Stimulated activated CD4-positive, alpha-beta T cell treated with anti-CD3 and anti-CD28 coated beads, TNF-alpha, amount 100 ng/mL, for 48 hours (primary cell): ENCODE measurements around the gene BORCS5.
"Not testable (repeated sequence)": the region's sequence is repeated elsewhere in the genome, so short reads cannot be mapped to it uniquely, and the experiment has no call there.

Experiments
- DNase-seq, 3 donors: peaks; one replicate each; pipeline ENCODE4 v3.0.0-alpha.2; 2020; ENCODE audit warnings: low read depth in 3 of 3

BORCS5 gene

GRCh38 chr12:12460935-12461922 is 104.4 kb downstream of the BORCS5 start:
- DNase-seq = no peak

GRCh38 chr12:12461923-12462315 is 105.0 kb downstream of the BORCS5 start:
- DNase-seq = no peak

GRCh38 chr12:12465522-12465921 is 108.6 kb downstream of the BORCS5 start:
- DNase-seq = no peak

- DNase-seq = no peak
Observed at GRCh38 chr12:12466157-12466556, 109.3 kb downstream of the BORCS5 start.

GRCh38 chr12:12467264-12467663 is 110.4 kb downstream of the BORCS5 start:
- peak in 1 of 3 donors; percentile 16 for DNase-seq

- peak in 1 of 3 donors; percentile 15 for DNase-seq
Observed at GRCh38 chr12:12467688-12468261, 110.9 kb downstream of the BORCS5 start.

GRCh38 chr12:12468575-12468974 is 111.7 kb downstream of the BORCS5 start:
- no peak for DNase-seq

- no peak for DNase-seq
Observed at GRCh38 chr12:12469386-12469785, 112.5 kb downstream of the BORCS5 start.

- no peak for DNase-seq
Observed at GRCh38 chr12:12470751-12471306, 114.0 kb downstream of the BORCS5 start.

GRCh38 chr12:12471982-12472961 is 115.4 kb downstream of the BORCS5 start:
- not testable (repeated sequence) for DNase-seq

- no peak for DNase-seq
Observed at GRCh38 chr12:12473223-12473622, 116.3 kb downstream of the BORCS5 start.

GRCh38 chr12:12474471-12474928 is 117.6 kb downstream of the BORCS5 start:
- peak in 1 of 3 donors; percentile 27 for DNase-seq

- peak in 1 of 3 donors; percentile 40 for DNase-seq
Observed at GRCh38 chr12:12474931-12475795, 118.3 kb downstream of the BORCS5 start.

GRCh38 chr12:12476857-12477531 is 120.1 kb downstream of the BORCS5 start:
- no peak for DNase-seq

GRCh38 chr12:12477532-12477890 is 120.6 kb downstream of the BORCS5 start:
- DNase-seq = no peak

- DNase-seq = no peak
Observed at GRCh38 chr12:12480074-12480473, 123.2 kb downstream of the BORCS5 start.

- no peak for DNase-seq
Observed at GRCh38 chr12:12481631-12482030, 124.8 kb downstream of the BORCS5 start.

- DNase-seq = no peak
Observed at GRCh38 chr12:12482150-12482761, 125.4 kb downstream of the BORCS5 start.

- no peak for DNase-seq
Observed at GRCh38 chr12:12482959-12483358, 126.1 kb downstream of the BORCS5 start.
